ENCODE data around the gene PDZD2. TPM values are rescaled to one million over a fixed set of nuclear protein-coding genes. Genes with fewer than 3 reads are reported as not detected.

Gene PDZD2
- total RNA-seq, 1 donor from 2014 or later, result 1.2 TPM

- DNase-seq (ENCODE audit: low read depth in 2 of 2), result no peak
Measured at GRCh38 chr5:32131604-32132003, 492.7 kb downstream of the PDZD2 start.

- no peak for DNase-seq (ENCODE audit: low read depth in 2 of 2)
Measured at GRCh38 chr5:32132757-32133156, 493.8 kb downstream of the PDZD2 start.

GRCh38 chr5:32135086-32135485 is 496.2 kb downstream of the PDZD2 start:
- DNase-seq (ENCODE audit: low read depth in 2 of 2), result no peak

- no peak for DNase-seq (ENCODE audit: low read depth in 2 of 2)
Measured at GRCh38 chr5:32136342-32136741, 497.4 kb downstream of the PDZD2 start.

GRCh38 chr5:32138839-32139493 is 500.0 kb downstream of the PDZD2 start:
- no peak for DNase-seq (ENCODE audit: low read depth in 2 of 2)

GRCh38 chr5:32143617-32144377 is 504.9 kb downstream of the PDZD2 start:
- DNase-seq (ENCODE audit: low read depth in 2 of 2), result no peak

GRCh38 chr5:32144378-32145207 is 505.7 kb downstream of the PDZD2 start:
- DNase-seq (ENCODE audit: low read depth in 2 of 2), result no peak

- DNase-seq (ENCODE audit: low read depth in 2 of 2), result no peak
Measured at GRCh38 chr5:32145378-32145777, 506.4 kb downstream of the PDZD2 start.

- no peak for DNase-seq (ENCODE audit: low read depth in 2 of 2)
Measured at GRCh38 chr5:32147236-32147635, 508.3 kb downstream of the PDZD2 start.

GRCh38 chr5:32147959-32148358 is 509.0 kb downstream of the PDZD2 start:
- no peak for DNase-seq (ENCODE audit: low read depth in 2 of 2)

GRCh38 chr5:32150366-32150765 is 511.4 kb downstream of the PDZD2 start:
- no peak for DNase-seq (ENCODE audit: low read depth in 2 of 2)

- DNase-seq (ENCODE audit: low read depth in 2 of 2), result no peak
Measured at GRCh38 chr5:32151198-32151597, 512.3 kb downstream of the PDZD2 start.

- peak in 1 of 2 donors; percentile 69 for DNase-seq (ENCODE audit: low read depth in 2 of 2)
Measured at GRCh38 chr5:32153723-32154122, 514.8 kb downstream of the PDZD2 start.

- DNase-seq (ENCODE audit: low read depth in 2 of 2), result no peak
Measured at GRCh38 chr5:32155211-32155610, 516.3 kb downstream of the PDZD2 start.

- DNase-seq (ENCODE audit: low read depth in 2 of 2), result no peak
Measured at GRCh38 chr5:32156635-32157034, 517.7 kb downstream of the PDZD2 start.

- no peak for DNase-seq (ENCODE audit: low read depth in 2 of 2)
Measured at GRCh38 chr5:32157078-32157477, 518.1 kb downstream of the PDZD2 start.

- no peak for DNase-seq (ENCODE audit: low read depth in 2 of 2)
Measured at GRCh38 chr5:32158679-32158975, 519.7 kb downstream of the PDZD2 start.

GRCh38 chr5:32159328-32160072 is 520.6 kb downstream of the PDZD2 start:
- no peak for DNase-seq (ENCODE audit: low read depth in 2 of 2)

- DNase-seq (ENCODE audit: low read depth in 2 of 2), result no peak
Measured at GRCh38 chr5:32160228-32160627, 521.3 kb downstream of the PDZD2 start.
